Hepatic stellate cell (primary cell): ENCODE data around the gene EIF1.
"Not testable (repeated sequence)": the region's sequence is repeated elsewhere in the genome, so short reads cannot be mapped to it uniquely, and the experiment has no call there.

Source experiments
- DNase-seq: peaks from one replicate; pipeline ENCODE4 v3.0.0; 2011; ENCODE audit warnings: low spot score

EIF1 gene

GRCh38 chr17:41688641-41689496 lies at the start of gene EIF1:
TSS of gene EIF1 (plus strand) at chr17:41688885. CDS start at chr17:41689039, 154 bp downstream.
- DNase-seq, result peak; percentile 96

GRCh38 chr17:41638941-41639340 lies 49.7 kb upstream of the EIF1 start:
- no peak for DNase-seq

- DNase-seq, result no peak
These were observed 48.9 kb upstream of the EIF1 start for GRCh38 chr17:41639492-41640473.

GRCh38 chr17:41640596-41640995 lies 48.1 kb upstream of the EIF1 start:
- DNase-seq, result not testable (repeated sequence)

- DNase-seq, result no peak
These were observed 46.2 kb upstream of the EIF1 start for GRCh38 chr17:41642252-41643156.

DNA sequence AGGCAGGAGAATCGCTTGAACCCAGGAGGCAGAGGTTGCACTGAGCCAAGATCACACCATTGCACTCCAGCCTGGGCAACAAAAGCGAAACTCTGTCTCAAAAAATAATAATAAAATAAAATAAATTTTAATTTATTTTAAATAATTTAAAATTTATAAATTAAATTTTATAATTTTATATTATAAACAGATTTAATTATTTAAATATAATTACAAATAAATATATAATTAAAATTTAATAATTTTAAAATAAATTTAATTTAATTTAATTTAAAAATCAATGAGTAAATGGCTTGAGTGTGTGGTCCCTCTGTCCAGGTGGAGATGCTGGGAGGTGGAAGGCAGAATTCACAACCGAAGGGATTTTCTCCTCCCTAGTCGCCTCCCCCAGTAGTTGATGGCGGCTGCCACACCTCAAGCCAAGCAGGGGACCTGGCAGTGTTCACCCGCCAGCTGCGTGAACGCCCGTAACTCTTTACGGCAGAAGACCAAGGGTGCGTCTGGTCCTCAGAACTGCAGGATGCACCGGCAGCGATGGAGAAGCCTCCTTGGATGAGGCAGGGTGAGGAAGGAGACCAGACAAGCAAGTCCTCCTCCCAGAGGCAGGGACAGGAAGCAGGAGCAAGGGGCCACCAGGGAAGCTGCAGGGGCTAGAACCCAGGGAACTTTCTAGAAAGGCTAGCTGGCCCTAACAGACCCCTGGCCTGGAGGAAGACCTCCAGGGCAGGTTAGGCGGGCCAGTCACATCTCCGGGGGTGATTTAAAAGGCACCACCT lies 41.5 kb upstream of the EIF1 start:
- no peak for DNase-seq

GRCh38 chr17:41647940-41648410 lies 40.7 kb upstream of the EIF1 start:
- peak; percentile 87 for DNase-seq

GRCh38 chr17:41648411-41649195 lies 40.1 kb upstream of the EIF1 start:
- DNase-seq, result peak; percentile 95

GRCh38 chr17:41649923-41650519 lies 38.7 kb upstream of the EIF1 start:
- DNase-seq, result no peak

- DNase-seq, result no peak
These were observed 37.7 kb upstream of the EIF1 start for GRCh38 chr17:41650794-41651624.

DNA sequence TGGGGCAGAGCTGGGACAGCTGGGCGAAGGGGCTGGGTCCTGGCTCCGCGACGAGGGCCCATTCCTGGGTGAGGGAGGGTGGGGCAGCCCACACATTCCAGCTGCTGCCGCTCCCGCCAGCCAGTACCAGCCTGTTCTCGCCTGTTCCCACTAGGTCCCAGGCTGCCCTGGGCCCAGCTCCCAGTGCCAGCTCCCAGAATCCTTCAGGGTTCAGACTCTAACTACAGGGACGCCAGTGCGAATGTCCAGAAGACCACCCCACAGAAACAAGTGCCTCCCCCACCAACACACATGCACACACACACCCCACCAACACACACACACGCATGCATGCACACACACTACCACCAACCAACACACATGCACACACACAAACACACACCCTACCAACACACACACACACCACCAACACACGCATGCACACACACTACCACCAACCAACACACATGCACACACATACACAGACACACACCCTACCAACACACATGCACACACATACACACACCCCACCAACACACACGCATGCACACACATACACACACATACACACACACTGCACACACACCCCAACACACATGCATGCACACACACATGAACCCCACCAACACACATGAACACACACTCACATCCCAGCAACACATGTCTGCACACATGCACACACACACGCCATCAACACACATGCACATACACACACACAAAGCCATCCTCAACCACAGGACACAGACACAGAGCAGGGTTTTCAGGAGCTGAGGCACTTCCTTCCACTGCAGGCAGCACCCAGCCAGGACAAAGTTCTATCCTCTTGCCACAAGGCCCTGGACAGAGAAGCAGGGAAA lies 36.8 kb upstream of the EIF1 start:
- no peak for DNase-seq

DNA sequence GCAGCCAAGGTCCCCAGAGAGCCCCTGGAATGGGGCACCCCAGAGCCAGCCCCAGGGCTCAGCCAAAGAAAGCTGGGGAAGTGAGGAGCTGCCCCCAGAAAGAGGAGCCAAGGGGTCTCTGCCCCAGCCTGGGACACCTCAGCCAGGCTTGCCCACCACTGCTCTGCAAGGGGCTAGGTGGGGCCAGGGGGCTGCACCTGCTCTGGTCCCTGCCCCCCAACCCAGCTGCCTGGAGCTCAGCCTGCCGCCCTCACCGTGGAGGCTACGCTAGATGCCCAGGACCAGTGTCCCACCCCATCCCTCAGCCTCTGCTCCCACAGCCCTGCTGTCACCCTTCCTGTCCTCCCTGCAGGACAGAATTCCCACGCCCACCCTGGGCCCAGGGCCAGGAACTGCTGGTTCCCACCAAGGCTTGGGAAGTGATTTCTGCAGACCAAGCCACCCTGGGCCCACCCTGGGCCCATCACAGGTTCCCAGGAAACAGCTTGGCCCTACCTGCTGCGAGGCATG lies 36.2 kb upstream of the EIF1 start:
- DNase-seq, result no peak

DNA sequence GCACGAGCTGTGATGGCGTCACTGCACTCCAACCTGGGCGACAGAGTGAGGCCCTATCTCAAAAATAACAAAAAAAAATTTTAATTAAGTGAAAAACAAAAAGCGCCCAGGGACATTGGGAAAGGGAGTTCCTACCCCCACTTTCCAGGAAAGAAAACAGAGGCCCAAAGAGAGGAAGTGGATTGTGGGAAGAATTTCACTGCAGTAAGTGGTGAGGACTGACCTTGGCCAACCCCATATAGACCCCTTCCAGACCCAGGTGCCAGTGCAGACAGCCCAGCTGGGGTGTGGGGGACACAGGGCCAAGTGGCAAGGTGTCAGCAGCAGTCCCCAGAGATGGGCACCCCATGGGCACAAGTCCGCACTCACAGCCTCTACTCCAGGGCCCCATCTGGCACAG lies 35.3 kb upstream of the EIF1 start:
- no peak for DNase-seq

DNA sequence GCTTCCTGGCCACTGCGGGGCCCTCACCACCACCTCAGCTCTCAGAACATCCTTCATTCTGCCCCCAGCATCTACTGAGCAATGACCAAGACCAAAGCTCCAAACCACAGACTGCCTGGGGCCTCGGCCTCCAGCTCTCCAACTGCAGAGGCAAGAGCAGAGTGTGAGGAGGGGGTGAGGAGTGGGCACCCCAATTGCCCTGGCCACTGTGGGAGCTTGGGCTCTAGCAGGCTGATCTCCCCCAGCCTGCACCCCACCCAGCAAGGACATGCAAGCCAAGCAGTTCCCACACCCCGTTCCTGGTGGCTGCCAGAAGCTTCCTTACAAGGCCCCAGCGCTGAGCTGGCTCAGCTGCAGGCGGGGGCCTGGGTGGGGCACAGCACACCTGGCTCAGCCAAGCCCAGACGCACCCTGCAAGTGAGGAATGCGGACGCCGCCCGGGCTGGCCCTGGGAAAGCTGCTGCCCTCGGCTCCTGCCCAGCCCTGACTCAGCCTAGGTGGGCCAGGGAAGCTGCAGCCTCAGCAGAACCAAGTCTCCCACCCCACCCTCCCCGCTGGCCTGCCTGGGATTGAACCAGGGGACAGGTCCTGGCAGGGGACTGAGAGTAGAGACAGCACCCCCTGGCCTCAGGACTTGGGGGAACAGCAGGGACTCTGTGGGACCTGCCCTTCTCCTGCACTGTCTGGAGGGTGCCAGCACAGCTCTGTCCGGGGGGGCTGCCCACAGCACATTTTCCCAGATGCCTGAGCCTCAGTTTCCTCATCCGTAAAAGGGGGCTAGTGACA lies 34.6 kb upstream of the EIF1 start:
- no peak for DNase-seq

DNA sequence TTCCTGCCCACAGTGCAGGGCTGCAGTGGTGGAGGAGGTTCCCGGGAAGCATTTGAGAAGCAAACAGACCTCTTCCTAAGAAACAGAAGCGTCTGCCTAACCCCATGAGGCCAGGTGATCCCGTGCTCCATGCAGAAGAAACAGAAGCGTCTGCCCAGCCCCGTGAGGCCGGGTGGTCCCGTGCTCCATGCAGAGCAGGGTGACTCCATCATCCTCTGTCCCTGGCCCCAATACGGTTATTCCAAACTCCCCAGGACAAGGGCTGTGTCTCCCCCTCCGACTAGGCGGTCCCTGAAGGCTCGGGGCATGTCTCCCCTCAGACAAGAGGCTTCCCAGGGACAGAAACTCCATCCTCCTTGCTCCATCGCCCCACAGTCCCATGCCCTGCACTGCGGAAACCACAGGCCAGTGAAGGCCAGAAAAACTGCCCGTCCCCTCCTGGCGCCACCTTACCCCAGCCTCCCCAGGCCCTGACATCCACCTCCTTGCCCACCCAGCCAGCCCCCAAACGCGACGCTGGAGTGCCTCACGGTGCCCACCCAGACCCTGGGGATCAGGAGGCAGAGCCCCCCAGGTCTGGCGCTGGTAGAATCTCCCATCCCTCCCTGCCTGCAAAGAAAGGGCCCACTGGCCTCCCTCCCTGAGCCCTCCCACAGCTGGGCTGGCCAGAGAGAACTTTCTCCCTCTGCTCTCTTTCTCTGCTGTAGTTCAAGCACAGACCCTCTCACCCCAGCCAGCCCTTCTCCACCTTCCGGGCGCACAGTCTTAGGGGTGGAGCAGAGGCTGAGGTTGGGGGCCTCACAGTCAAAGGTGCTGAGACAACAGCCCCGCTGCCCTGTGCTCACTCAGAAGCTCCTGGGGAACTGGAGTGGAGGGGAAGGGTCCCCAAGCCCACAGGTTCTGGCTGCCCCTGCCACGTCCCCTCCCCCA lies 33.7 kb upstream of the EIF1 start:
- DNase-seq, result no peak
